SU-DHL-6 (cell line): Measurements from ENCODE around the gene OR8B8.
"Not testable (repeated sequence)": the region's sequence is repeated elsewhere in the genome, so short reads cannot be mapped to it uniquely, and the experiment has no call there.

Experiments
- CTCF ChIP-seq: fragments of 200-600 bp; sonication (generic); IDR thresholded peaks from one replicate; pipeline ENCODE4 v1.5.1; 2017; ENCODE audit warnings: antibody characterized with exemption, mild to moderate bottlenecking, low read length, moderate library complexity; ENCODE audit not compliant: insufficient read depth, poor library complexity, severe bottlenecking
- EZH2phosphoT487 ChIP-seq: fragments of 200-600 bp; sonication (generic), shearing (Covaris generic); conservative IDR thresholded peaks from 2 replicates; pipeline ENCODE4 v1.6.1; 2018; ENCODE audit warnings: mild to moderate bottlenecking, antibody characterized with exemption, low read length, moderate library complexity, mixed read lengths

- TF ChIP-seq CTCF, EZH2phosphoT487: not testable (repeated sequence)
These were observed 13.9 kb upstream of the OR8B8 start for GRCh38 chr11:124459379-124459778.
